Stimulated activated CD4-positive, alpha-beta T cell treated with anti-CD3 and anti-CD28 coated beads, Interleukin-12 subunit alpha, Interleukin-12 subunit beta, amount 100 ng/mL, for 24 hours (primary cell): ENCODE measurements around the gene ANKRD44.

Experiments
- DNase-seq, 2 experiments: peaks; one replicate each; pipeline ENCODE4 v3.0.0-alpha.2; 2020; ENCODE audit warnings: low read depth in 2 of 2

The ANKRD44 gene

GRCh38 chr2:197322143-197322542 is 11.6 kb upstream of the ANKRD44 start:
- DNase-seq, result no peak

- DNase-seq, result no peak
Measured at GRCh38 chr2:197315371-197315770, 4.8 kb upstream of the ANKRD44 start.

GRCh38 chr2:197312186-197312585 is 1.6 kb upstream of the ANKRD44 start:
- no peak for DNase-seq

GRCh38 chr2:197311421-197312033 is 947 bp upstream of the ANKRD44 start:
- DNase-seq, result no peak

GRCh38 chr2:197310987-197311420 is 424 bp upstream of the ANKRD44 start:
- no peak for DNase-seq

- no peak for DNase-seq
Measured at GRCh38 chr2:197309691-197310231, 819 bp downstream of the ANKRD44 start.

- DNase-seq, result no peak
Measured at GRCh38 chr2:197308996-197309690, 1.4 kb downstream of the ANKRD44 start.

GRCh38 chr2:197308585-197308984 is 2.0 kb downstream of the ANKRD44 start:
- no peak for DNase-seq

- peak in 1 of 2 experiments; percentile 31 for DNase-seq
Measured at GRCh38 chr2:197307933-197308521, 2.6 kb downstream of the ANKRD44 start.

GRCh38 chr2:197307236-197307932 is 3.2 kb downstream of the ANKRD44 start:
- no peak for DNase-seq

- DNase-seq, result no peak
Measured at GRCh38 chr2:197306696-197307040, 3.9 kb downstream of the ANKRD44 start.

- DNase-seq, result no peak
Measured at GRCh38 chr2:197306024-197306695, 4.4 kb downstream of the ANKRD44 start.

GRCh38 chr2:197304556-197305011 is 6.0 kb downstream of the ANKRD44 start:
- DNase-seq, result no peak

GRCh38 chr2:197300139-197300538 is 10.4 kb downstream of the ANKRD44 start:
- DNase-seq, result no peak

- DNase-seq, result no peak
Measured at GRCh38 chr2:197298609-197299008, 12.0 kb downstream of the ANKRD44 start.

- no peak for DNase-seq
Measured at GRCh38 chr2:197297772-197298318, 12.7 kb downstream of the ANKRD44 start.

GRCh38 chr2:197297266-197297665 is 13.3 kb downstream of the ANKRD44 start:
- DNase-seq, result no peak

- no peak for DNase-seq
Measured at GRCh38 chr2:197296835-197297234, 13.7 kb downstream of the ANKRD44 start.

GRCh38 chr2:197294260-197294659 is 16.3 kb downstream of the ANKRD44 start:
- no peak for DNase-seq

GRCh38 chr2:197293252-197294007 is 17.1 kb downstream of the ANKRD44 start:
- DNase-seq, result no peak

GRCh38 chr2:197292619-197293018 is 18.0 kb downstream of the ANKRD44 start:
- DNase-seq, result no peak
